DMS53 treated with DMSO at 0.1 percent for 48 hours (cell line): ENCODE results near the gene RTP5.
"Not testable (repeated sequence)": the region's sequence is repeated elsewhere in the genome, so short reads cannot be mapped to it uniquely, and the experiment has no call there.

Source experiments
- DNase-seq: peaks from one replicate; lab custom pipeline; 2025; ENCODE audit not compliant: unreplicated experiment; lab: John Stamatoyannopoulos, UW

Gene RTP5

DNA sequence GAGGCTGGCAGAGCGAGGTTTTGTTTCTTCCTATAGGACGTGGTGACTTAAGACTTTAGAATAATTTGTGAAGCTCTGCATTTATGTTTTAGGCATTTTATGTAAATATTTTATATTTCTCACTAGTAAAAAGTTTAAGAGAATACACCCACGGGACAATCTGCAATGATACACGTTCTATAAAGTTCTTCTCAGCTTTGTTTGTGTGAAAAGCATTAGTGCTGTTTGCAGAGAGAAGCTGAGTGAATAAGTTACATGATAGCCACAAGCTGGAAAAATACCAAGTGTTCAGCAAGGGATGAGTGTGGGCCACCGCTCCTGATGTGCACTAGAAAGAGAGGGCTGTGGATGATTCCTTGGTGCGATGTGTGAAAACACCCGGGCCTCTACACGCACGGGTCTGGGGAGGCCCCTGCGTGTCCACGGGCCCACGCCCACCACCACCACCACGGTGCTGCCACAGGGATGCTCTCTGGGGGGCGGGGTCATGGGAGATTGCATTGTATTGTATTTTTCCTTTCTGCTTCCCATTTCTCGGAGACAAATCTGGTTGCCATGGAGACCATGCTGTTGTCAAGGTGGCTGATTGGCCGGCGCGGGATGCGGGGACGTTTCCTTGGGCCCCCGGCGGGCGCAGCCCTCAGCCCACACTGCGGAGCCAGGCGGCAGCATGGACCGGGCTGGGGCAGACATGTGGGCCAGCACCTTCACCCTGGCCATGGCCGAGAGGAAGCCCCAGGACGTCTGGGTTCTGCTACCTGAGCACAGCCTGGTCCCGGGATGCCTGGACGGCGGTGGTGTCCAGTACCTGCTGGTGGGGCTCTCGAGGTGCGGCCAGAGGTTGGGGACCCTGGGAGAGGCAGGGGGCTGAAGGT lies at the start of gene RTP5:
RTP5 (plus strand) TSS at position 643 of the 875 bp plus-strand sequence; CDS start at position 671, 28 bp downstream.
- DNase-seq = no peak

GRCh38 chr2:241819947-241820624 lies 49.4 kb upstream of the RTP5 start:
- DNase-seq = not testable (repeated sequence)

DNA sequence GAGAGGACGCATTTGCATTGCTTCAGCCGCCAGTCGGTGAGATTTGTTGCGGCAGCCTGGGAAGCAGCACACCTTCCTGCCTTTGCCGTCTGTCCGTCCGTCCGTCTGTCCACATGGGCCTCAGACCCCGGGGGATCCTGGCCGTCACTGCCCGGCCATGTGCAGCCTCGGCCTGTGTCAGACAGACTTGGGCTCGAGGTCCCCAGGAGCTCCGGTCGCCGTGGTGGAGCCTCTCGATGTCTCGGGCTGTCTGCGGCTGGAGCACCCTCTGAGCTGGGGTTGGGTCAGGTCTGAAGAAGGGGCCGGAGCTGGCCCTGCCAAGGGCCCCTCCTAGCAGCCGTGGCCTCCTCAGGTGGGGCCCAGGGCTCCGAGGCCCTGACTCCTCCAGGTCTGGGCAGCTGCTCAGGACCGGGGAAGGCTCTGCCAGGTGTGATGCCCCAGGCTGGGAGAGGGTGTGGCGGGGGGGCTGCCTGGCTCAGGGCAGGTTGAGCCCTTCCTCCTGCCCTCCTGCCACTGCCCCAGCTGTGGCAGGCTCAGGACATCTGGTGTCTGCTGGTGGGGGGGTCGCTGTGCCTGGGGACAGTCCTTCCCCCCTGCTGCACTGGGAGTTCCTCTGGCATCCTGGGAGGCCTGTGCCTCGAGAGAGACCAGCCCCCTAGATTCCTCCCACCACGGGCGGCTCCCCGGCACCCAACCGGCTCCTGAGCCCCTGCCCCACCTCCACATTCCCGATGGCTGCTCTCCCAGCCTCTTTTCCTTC lies 48.7 kb upstream of the RTP5 start:
- no peak for DNase-seq

DNA sequence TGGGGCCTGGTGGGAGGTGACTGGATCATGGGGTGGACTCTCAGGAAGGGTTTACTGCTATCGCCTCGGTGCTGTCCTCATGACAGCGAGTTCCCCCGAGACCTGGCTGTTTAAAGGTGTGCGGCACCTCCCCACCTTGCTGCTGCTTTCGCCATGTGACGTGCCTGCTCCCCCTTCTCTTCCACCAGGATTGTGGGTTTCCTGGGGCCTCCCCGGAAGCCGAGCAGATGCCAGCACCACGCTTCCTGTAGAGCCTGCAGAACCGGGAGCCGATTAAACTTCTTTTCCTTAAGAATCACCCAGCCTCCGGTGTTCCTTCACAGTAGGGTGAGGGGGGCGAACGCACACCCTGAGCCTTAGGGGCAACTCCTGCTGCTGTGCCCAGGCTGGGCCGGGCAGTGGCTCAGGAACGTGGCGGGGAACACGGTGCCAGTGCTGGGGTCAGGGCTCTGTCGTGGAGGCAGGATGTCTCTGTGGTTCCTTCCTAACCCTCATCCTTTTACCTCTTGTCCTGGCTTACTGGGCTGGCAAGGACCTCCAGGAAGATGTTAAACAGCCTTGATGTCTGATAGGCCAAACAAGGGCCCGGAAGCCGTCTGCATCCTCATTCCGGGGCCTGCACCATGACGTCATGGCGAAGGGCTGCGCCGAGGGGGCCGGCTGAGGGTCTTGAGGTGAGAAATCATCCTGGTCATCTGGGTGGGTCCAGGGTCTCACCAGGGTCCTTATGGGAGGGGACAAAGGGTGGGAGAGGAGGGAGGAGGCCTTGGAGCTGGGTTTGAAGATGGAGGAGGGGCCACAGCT lies 47.9 kb upstream of the RTP5 start:
- DNase-seq = no peak

DNA sequence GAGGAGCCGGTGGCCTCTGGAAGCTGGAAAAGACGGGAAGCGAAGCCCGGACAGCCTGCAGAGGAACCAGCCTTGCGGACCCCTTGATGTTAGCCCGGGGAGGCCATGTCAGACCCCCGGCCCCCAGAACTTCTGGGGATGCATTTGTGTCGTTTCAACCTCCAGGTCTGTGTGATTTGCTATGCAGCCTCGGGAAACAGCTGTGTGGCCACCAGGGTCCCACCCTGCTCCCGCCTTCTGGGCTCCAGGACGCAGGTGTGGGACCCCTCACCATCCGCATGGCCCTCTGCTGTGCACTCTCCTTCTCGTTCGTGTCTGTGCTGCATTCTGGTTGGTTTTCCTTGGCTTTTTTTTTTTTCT lies 47.3 kb upstream of the RTP5 start:
- DNase-seq = no peak

GRCh38 chr2:241823531-241824437 lies 45.7 kb upstream of the RTP5 start:
- not testable (repeated sequence) for DNase-seq

DNA sequence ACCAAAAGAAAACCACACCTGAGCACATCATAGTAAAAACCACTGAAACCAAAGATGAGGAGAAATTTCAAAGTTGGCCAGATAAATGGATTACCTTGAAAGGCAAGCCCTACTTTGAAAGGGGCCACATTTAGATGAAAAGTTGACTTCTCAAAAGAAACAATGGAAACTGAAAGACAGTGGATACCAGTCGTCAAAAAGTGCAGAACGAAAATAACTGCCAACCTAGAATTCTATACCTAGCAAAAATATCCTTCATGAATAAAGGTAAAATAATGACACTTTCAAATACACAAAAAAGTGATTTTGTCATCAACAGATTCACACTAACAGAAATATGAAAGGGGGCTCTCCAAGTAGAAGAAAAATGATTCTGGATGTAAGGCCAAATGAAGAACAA lies 42.1 kb upstream of the RTP5 start:
- DNase-seq = no peak

- no peak for DNase-seq
Observed at GRCh38 chr2:241833101-241833663, 36.3 kb upstream of the RTP5 start.

DNA sequence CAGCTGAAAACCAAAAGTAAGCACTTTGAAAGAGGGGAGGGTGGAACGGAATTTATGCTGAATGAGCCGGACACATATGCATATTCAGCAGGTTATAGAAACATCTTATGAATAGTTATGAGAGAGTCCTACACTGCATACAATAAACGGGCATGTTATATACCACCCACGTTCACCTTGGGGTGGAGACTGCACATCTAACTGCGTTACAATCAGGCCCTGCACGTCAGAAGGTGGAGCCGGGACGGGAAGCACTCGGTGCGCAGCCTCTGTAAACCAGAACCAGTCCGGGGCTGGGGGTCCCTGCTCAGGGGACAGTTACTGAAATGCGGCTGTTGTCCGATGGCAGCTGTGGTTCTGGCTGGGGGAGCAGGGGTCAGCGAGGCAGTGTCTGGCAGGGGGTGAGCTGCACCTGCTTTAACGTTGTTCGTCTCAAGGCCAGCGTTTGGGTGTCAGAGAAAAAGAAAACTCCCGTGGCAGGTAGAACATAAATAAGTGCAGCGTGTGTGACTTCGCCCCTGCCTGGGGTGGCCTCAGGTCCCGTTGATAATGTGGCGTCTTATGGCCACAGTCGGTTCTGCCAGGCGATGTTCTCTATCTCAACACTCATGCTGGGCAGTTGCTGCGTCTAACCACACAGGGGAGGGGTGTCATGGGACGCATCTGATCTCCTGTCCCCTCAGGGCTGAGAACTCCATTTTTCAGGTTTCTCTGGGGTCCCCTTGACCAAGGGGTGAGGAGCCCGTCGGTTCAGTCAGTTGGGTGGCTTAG lies 35.6 kb upstream of the RTP5 start:
- DNase-seq = not testable (repeated sequence)

GRCh38 chr2:241834527-241835210 lies 34.9 kb upstream of the RTP5 start:
- no peak for DNase-seq

DNA sequence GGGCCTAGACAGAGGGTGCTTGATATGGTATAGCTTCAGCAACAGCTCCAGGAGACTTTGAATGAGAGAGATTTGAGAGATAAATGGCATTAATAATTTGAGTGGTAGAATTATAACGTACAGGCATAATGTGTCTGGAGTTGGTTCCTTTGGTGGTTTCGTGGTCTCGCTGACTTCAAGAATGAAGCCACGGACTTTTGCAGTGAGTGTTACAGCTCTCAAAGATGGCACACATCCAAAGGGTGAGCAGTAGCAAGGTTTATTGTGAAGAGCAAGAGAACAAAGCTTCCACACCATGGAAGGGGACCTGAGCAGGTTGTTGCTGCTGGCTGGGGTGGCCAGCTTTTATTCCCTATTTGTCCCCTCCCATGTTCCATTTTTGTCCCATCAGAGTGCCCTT lies 33.9 kb upstream of the RTP5 start:
- no peak for DNase-seq

GRCh38 chr2:241836292-241836691 lies 33.2 kb upstream of the RTP5 start:
- no peak for DNase-seq

DNA sequence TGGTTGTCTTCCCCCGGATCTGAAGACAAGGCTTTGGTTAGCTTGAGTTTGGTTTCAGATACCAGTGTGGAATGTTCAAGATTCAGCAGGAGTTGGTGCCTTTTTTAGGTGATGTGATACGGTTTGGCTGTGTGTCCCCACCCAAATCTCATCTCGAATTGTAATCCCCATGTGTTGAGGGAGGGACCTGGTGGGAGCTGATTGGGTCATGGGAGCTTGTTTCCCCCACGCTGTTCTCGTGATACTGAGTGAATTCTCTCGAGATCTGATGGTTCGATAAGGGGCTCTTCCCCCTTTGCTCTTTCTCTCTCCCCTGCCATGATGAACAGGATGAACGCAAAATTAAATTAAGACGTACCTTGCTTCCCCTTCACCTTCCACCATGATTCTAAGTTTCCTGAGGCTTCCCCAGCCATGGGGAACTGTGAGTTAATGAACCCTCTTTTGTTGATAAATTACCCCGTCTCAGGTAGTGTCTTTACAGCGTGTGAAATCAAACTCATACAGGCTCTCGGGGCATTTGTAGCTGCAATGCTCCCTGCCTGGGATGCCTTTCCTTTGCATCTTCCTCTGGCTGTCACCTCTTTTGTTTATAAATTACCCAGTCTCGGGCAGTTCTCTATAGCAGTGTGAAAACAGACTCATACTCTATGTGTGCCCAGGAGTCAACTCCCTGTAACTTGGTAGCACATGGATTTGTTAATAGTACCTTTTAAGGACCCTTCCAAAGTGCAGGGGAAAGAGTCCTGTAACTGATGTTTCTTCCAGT lies 32.1 kb upstream of the RTP5 start:
- no peak for DNase-seq

DNA sequence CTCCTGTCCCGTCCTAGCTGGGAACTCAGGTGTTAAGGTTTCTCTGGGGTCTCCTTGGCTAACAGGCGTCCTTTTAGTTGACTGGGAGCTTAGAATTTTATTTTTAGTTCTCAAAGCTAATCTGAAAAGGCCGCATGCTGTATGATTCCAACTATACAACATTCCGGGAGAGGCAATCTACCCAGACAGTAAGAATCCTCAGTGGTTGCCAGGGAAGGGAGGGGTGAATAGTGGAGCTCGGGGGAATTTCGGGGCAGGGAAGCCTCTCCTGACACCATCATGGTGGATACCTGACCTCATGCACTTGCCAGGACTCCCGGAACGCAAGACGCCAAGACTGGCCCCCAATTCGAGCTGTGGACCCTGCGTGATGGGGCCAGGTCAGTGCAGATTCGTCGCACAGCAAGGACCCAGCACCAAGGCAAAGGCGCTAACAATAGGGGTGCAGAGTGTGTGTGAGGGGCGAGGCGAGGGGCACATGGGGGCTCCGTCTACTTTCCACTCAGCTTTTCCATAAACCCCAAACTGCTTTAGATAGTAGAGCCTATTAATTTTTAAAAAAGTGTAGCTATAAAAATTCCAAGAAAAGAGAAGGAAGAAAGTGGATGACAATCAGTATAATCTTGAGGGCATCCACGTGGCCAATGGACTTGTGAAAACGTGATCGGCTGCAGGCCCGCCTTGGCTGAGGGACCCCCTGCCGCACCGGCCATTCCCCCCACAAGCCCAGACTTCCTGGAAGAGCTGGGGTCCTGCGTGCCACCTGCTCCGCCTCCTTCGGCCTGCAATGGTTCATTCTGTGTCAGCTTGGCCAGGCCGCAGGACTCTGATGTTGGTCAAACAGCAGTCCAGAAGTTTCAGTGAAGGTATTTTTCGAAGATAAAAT lies 28.1 kb upstream of the RTP5 start:
- DNase-seq = no peak

- no peak for DNase-seq
Observed at GRCh38 chr2:241842067-241842415, 27.5 kb upstream of the RTP5 start.

GRCh38 chr2:241842620-241843211 lies 26.8 kb upstream of the RTP5 start:
- no peak for DNase-seq
